SK-N-SH treated with all-trans-retinoic acid at 6 μM for 48 hours (cell line): ENCODE results near the gene KPRP.

Experiments
- ATAC-seq: fragments of 200-7000 bp; cut with Tn5 transposase; 3 replicates; pipeline ENCODE4 v1.9.1; 2020; ENCODE audit warnings: mild to moderate bottlenecking, moderate library complexity
- ARNTL ChIP-seq: fragments of 450-650 bp; formaldehyde crosslinking; IDR thresholded peaks from 2 replicates; pipeline ENCODE4 v1.5.0; 2020; ENCODE audit warnings: low read depth, mild to moderate bottlenecking, moderate library complexity, borderline replicate concordance
- BACH2 ChIP-seq: fragments of 250-450 bp; sonication (Bioruptor Pico); IDR thresholded peaks from 2 replicates; pipeline ENCODE4 v1.9.0; 2021; ENCODE audit warnings: mild to moderate bottlenecking, borderline replicate concordance
- CREB5 ChIP-seq: fragments of 250-450 bp; sonication (Bioruptor Pico); IDR thresholded peaks from 2 replicates; pipeline ENCODE4 v1.5.1; 2020; ENCODE audit warnings: low read depth, mild to moderate bottlenecking, moderate library complexity
- CSDC2 ChIP-seq: fragments of 250-450 bp; sonication (Bioruptor Pico); IDR thresholded peaks from 2 replicates; pipeline ENCODE4 v1.5.0; 2020; ENCODE audit warnings: mild to moderate bottlenecking, moderate library complexity
- ESRRG ChIP-seq: fragments of 250-450 bp; sonication (Bioruptor Pico); IDR thresholded peaks from 2 replicates; pipeline ENCODE4 v1.6.1; 2021; ENCODE audit warnings: mild to moderate bottlenecking
- GLIS3 ChIP-seq: fragments of 250-450 bp; sonication (Bioruptor Pico); IDR thresholded peaks from 2 replicates; pipeline ENCODE4 v1.5.0; 2020; ENCODE audit warnings: mild to moderate bottlenecking, moderate library complexity
- ISL1 ChIP-seq: fragments of 250-450 bp; sonication (Bioruptor Pico); IDR thresholded peaks from 2 replicates; pipeline ENCODE4 v2.1.2; 2022; ENCODE audit warnings: mild to moderate bottlenecking, moderate library complexity
- PATZ1 ChIP-seq: fragments of 250-450 bp; sonication (Bioruptor Pico); IDR thresholded peaks from 2 replicates; pipeline ENCODE4 v1.8.0; 2020; ENCODE audit warnings: mild to moderate bottlenecking, moderate library complexity, borderline replicate concordance
- PPARA ChIP-seq: fragments of 250-450 bp; sonication (Bioruptor Pico); IDR thresholded peaks from 2 replicates; pipeline ENCODE4 v1.5.0; 2020; ENCODE audit warnings: mild to moderate bottlenecking, borderline replicate concordance
- RARB ChIP-seq: fragments of 250-450 bp; sonication (Bioruptor Pico); IDR thresholded peaks from 2 replicates; pipeline ENCODE4 v1.8.0; 2021; ENCODE audit warnings: mild to moderate bottlenecking, moderate library complexity
- SNAI2 ChIP-seq: fragments of 250-450 bp; sonication (Bioruptor Pico); IDR thresholded peaks from 2 replicates; pipeline ENCODE4 v1.5.0; 2020; ENCODE audit warnings: mild to moderate bottlenecking, moderate library complexity
- TCF4 ChIP-seq: fragments of 250-450 bp; sonication (Bioruptor Pico); IDR thresholded peaks from 2 replicates; pipeline ENCODE4 v1.8.0; 2021; ENCODE audit warnings: mild to moderate bottlenecking, moderate library complexity, borderline replicate concordance
- TOX ChIP-seq: fragments of 250-450 bp; sonication (Bioruptor Pico); IDR thresholded peaks from 2 replicates; pipeline ENCODE4 v1.8.0; 2021; ENCODE audit warnings: mild to moderate bottlenecking, moderate library complexity, borderline replicate concordance
- ZC3H10 ChIP-seq: fragments of 250-450 bp; sonication (Bioruptor Pico); IDR thresholded peaks from 2 replicates; pipeline ENCODE4 v1.5.1; 2021; ENCODE audit warnings: mild to moderate bottlenecking, moderate library complexity
- ZFP3 ChIP-seq: fragments of 250-450 bp; sonication (Bioruptor Pico); IDR thresholded peaks from 2 replicates; pipeline ENCODE4 v1.5.0; 2020; ENCODE audit warnings: mild to moderate bottlenecking, moderate library complexity
- ZFP30 ChIP-seq: fragments of 450-650 bp; formaldehyde crosslinking; IDR thresholded peaks from 2 replicates; pipeline ENCODE4 v1.5.0; 2022; ENCODE audit warnings: mild to moderate bottlenecking, moderate library complexity
- ZNF565 ChIP-seq: fragments of 450-650 bp; formaldehyde crosslinking; conservative IDR thresholded peaks from 2 replicates; pipeline ENCODE4 v1.5.0; 2020; ENCODE audit warnings: low read depth, mild to moderate bottlenecking, moderate library complexity
- ZNF70 ChIP-seq: fragments of 450-650 bp; formaldehyde crosslinking; IDR thresholded peaks from 2 replicates; pipeline ENCODE4 v1.5.0; 2020; ENCODE audit warnings: mild to moderate bottlenecking, moderate library complexity
- ZNF8 ChIP-seq: fragments of 450-650 bp; formaldehyde crosslinking; IDR thresholded peaks from 2 replicates; pipeline ENCODE4 v1.5.0; 2020; ENCODE audit warnings: mild to moderate bottlenecking, moderate library complexity
- TF ChIP-seq, protein P1 (sequence below): fragments of 250-450 bp; sonication (Bioruptor Pico); IDR thresholded peaks from 2 replicates; pipeline ENCODE4 v1.5.1; 2021; ENCODE audit warnings: mild to moderate bottlenecking, moderate library complexity
- TF ChIP-seq, protein P2 (sequence below): fragments of 250-450 bp; sonication (Bioruptor Pico); IDR thresholded peaks from 2 replicates; pipeline ENCODE4 v1.5.0; 2020; ENCODE audit warnings: mild to moderate bottlenecking, moderate library complexity
- TF ChIP-seq, protein P3 (sequence below): fragments of 250-450 bp; sonication (Bioruptor Pico); IDR thresholded peaks from 2 replicates; pipeline ENCODE4 v1.8.0; 2021; ENCODE audit warnings: low read depth, mild to moderate bottlenecking, moderate library complexity, borderline replicate concordance

The KPRP gene

GRCh38 chr1:152739841-152740240 is 18.0 kb upstream of the KPRP start:
- TF ChIP-seq TOX (CRISPR knock-in tag) (no peak), CREB5 (CRISPR knock-in tag) (no peak), PPARA (CRISPR knock-in tag) (no peak), GLIS3 (CRISPR knock-in tag) (no peak), ISL1 (CRISPR knock-in tag) (no peak), ZNF70 (CRISPR knock-in tag) (no peak), ESRRG (CRISPR knock-in tag) (no peak), SNAI2 (CRISPR knock-in tag) (no peak), PATZ1 (CRISPR knock-in tag) (no peak), RARB (CRISPR knock-in tag) (no peak)
- TF ChIP-seq, protein P1, sequence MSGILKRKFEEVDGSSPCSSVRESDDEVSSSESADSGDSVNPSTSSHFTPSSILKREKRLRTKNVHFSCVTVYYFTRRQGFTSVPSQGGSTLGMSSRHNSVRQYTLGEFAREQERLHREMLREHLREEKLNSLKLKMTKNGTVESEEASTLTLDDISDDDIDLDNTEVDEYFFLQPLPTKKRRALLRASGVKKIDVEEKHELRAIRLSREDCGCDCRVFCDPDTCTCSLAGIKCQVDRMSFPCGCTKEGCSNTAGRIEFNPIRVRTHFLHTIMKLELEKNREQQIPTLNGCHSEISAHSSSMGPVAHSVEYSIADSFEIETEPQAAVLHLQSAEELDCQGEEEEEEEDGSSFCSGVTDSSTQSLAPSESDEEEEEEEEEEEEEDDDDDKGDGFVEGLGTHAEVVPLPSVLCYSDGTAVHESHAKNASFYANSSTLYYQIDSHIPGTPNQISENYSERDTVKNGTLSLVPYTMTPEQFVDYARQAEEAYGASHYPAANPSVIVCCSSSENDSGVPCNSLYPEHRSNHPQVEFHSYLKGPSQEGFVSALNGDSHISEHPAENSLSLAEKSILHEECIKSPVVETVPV (CRISPR knock-in tag): no peak
- TF ChIP-seq, protein P2, sequence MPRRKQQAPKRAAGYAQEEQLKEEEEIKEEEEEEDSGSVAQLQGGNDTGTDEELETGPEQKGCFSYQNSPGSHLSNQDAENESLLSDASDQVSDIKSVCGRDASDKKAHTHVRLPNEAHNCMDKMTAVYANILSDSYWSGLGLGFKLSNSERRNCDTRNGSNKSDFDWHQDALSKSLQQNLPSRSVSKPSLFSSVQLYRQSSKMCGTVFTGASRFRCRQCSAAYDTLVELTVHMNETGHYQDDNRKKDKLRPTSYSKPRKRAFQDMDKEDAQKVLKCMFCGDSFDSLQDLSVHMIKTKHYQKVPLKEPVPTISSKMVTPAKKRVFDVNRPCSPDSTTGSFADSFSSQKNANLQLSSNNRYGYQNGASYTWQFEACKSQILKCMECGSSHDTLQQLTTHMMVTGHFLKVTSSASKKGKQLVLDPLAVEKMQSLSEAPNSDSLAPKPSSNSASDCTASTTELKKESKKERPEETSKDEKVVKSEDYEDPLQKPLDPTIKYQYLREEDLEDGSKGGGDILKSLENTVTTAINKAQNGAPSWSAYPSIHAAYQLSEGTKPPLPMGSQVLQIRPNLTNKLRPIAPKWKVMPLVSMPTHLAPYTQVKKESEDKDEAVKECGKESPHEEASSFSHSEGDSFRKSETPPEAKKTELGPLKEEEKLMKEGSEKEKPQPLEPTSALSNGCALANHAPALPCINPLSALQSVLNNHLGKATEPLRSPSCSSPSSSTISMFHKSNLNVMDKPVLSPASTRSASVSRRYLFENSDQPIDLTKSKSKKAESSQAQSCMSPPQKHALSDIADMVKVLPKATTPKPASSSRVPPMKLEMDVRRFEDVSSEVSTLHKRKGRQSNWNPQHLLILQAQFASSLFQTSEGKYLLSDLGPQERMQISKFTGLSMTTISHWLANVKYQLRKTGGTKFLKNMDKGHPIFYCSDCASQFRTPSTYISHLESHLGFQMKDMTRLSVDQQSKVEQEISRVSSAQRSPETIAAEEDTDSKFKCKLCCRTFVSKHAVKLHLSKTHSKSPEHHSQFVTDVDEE: no peak
- no peak for ATAC-seq

GRCh38 chr1:152741656-152742055 is 16.2 kb upstream of the KPRP start:
- ATAC-seq: no peak
- TF ChIP-seq ZNF8 (CRISPR knock-in tag) (no peak), BACH2 (CRISPR knock-in tag) (no peak), CSDC2 (no peak), ZC3H10 (CRISPR knock-in tag) (no peak), ZFP3 (no peak), TOX (CRISPR knock-in tag) (no peak), ESRRG (CRISPR knock-in tag) (no peak), SNAI2 (CRISPR knock-in tag) (no peak), GLIS3 (CRISPR knock-in tag) (no peak), RARB (CRISPR knock-in tag) (no peak), TCF4 (CRISPR knock-in tag) (no peak), ARNTL (CRISPR knock-in tag) (no peak), PATZ1 (CRISPR knock-in tag) (no peak), ZNF565 (no peak), ZFP30 (CRISPR knock-in tag) (no peak), ISL1 (CRISPR knock-in tag) (no peak), ZNF70 (CRISPR knock-in tag) (no peak)
- TF ChIP-seq, protein P3, sequence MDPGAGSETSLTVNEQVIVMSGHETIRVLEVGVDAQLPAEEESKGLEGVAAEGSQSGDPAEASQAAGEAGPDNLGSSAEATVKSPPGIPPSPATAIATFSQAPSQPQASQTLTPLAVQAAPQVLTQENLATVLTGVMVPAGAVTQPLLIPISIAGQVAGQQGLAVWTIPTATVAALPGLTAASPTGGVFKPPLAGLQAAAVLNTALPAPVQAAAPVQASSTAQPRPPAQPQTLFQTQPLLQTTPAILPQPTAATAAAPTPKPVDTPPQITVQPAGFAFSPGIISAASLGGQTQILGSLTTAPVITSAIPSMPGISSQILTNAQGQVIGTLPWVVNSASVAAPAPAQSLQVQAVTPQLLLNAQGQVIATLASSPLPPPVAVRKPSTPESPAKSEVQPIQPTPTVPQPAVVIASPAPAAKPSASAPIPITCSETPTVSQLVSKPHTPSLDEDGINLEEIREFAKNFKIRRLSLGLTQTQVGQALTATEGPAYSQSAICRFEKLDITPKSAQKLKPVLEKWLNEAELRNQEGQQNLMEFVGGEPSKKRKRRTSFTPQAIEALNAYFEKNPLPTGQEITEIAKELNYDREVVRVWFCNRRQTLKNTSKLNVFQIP: no peak
- TF ChIP-seq, protein P1 (CRISPR knock-in tag): no peak
- TF ChIP-seq, protein P2: no peak
